Activated CD4-positive, alpha-beta T cell treated with anti-CD3 and anti-CD28 coated beads for 4 hours (primary cell): ENCODE results near the gene ALDH3B2.
"Not testable (repeated sequence)": the region's sequence is repeated elsewhere in the genome, so short reads cannot be mapped to it uniquely, and the experiment has no call there.

Source experiments
- DNase-seq, 2 donors: peaks; one replicate each; pipeline ENCODE4 v3.0.0-alpha.2; 2020

ALDH3B2 gene

GRCh38 chr11:67685641-67686332, 11.4 kb upstream of the ALDH3B2 start:
- not testable (repeated sequence) for DNase-seq

- not testable (repeated sequence) for DNase-seq
Observed at GRCh38 chr11:67682126-67683034, 8.0 kb upstream of the ALDH3B2 start.

DNA sequence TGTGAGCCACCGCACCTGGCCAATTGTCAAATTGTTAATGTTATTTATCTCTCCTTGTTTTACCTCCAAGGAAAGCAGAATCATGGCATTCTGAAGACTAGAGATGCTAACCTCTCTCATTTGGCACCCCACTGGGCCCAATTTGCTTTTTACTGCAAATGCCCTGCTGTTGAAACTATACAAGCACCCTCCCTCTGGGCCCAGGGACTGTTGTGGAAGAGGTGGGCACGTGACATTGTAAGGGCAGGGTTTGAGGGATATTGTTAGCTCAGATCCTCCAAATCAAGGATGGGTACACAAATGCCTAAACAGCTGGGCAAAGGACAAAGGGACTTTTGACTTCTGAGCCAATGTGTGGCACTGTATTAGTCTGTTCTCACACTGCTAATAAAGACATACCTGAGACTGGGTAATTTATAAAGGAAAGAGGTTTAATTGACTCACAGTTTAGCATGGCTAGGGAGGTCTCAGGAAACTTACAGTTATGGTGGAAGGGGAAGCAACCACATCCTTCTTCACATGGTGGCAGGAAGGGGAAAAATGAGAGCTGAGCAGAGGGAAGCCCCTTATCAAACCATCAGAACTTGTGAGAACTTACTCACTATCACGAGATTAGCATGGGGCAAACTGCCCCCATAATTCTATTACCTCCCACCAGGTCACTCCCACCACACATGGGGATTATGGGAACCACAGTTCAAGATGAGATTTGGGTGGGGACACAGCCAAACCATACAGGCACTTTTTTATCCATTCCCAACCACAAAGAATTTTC, 6.5 kb upstream of the ALDH3B2 start:
- DNase-seq: no peak

DNA sequence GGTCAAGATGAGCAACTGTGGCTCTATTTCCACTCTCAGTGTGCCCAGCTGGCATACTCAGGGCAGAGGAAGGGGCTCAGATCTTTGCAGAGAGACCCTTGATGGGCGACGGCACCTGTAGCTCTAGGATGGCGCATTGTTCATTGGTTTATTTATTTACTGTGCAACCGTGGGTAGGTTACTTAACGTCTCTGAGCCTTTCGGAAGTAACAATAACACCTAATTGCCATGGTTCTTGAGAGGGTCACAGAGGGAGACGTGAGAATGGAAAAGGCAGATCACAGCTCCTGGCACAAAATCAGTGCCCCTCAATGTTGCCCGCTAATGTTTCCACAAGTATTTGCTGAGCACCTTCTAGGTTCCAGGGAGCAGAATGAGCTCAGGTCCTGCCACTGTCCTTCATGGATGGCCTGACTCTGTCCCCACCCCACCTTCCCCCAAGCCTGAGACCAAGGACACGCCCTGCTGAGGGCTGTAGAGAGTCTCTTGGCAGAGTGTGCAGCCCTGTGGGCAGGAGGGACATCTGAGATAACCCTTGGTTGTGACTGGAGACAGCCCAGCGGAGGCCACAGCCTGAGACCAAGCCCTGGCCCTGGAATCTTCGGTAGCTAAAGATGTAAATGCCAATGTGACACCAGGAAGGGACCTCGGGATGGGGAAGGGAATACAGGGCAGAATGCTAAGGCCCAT, 780 bp upstream of the ALDH3B2 start:
- no peak for DNase-seq

- no peak for DNase-seq
Observed at GRCh38 chr11:67673902-67674301, 521 bp downstream of the ALDH3B2 start.

GRCh38 chr11:67673358-67673757, 1.1 kb downstream of the ALDH3B2 start:
- no peak for DNase-seq

DNA sequence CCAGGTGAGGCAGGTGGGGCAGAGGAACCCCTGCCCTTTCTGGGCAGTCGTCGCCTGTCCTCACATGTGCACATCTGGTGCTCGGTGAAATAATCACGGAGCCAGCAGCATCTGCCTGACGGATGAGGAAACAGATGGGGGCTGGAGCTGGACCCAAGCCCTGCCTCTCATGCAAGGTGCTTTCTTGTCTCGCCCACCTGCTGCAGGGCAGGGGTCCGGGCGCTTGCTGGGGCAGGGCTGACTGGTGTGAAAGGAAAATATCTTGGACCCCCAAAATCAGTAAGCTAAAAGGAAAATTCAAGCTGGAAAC, 3.3 kb downstream of the ALDH3B2 start:
- DNase-seq: no peak

DNA sequence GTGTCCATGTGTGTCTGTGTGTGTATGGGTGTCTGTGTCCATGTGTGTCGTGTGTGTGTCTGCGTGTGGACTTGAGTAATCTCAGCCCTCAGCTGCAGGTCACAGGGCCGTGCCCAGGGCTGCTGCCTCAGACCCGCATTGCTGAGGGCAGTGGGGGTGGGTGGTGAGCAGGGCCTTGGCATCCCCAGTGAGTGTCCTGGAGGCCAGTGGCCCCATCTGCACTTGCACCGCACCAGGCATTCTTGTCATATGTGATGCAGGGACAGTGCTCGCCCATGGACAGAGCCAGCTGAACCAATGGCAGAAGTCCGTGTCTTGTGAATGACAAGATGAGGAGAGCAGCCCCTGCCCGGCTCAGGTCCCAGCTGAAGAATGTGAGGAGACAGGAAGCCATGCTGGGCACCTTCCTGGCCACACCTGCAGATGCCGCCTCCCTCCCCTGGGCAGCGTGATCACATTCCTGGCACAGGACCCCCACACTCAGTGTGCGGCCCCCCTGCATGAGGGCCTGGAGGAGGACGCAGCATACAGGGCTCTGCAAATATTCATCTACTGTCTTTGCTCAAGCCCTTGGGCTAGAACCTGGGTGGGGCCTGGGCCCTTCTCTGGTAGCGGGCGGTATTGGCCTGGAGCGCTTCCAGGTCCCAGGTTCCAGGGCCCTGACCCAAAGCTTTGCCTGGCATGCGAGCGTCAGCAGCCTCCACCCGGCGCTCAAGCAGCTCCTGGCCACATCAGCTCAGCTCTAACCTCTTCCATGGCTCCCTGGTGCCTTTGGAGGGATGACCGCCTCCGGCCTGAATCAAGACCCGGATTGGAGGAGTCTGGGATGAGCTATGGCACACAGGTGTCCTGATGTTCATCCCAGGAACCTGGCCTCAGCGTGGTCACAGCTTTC, 3.9 kb downstream of the ALDH3B2 start:
- no peak for DNase-seq

DNA sequence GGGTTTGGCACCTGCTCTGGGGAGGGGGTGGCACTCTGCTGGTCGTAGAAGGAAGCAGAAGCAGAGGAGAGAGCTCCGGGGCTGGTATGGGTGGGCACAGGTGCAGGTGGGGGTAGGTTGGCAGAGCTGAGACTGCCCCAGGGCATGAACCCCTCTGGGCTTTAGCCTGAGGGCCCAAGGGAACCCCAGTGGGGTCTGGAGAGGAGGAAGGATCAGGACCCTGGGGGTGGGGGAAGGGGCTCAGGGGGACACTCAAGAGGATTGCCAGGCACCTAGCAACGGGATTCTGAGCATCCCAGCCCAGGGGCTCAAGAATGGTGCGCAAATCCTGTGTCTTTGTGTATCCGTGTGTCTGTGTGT, 6.3 kb downstream of the ALDH3B2 start:
- no peak for DNase-seq

DNA sequence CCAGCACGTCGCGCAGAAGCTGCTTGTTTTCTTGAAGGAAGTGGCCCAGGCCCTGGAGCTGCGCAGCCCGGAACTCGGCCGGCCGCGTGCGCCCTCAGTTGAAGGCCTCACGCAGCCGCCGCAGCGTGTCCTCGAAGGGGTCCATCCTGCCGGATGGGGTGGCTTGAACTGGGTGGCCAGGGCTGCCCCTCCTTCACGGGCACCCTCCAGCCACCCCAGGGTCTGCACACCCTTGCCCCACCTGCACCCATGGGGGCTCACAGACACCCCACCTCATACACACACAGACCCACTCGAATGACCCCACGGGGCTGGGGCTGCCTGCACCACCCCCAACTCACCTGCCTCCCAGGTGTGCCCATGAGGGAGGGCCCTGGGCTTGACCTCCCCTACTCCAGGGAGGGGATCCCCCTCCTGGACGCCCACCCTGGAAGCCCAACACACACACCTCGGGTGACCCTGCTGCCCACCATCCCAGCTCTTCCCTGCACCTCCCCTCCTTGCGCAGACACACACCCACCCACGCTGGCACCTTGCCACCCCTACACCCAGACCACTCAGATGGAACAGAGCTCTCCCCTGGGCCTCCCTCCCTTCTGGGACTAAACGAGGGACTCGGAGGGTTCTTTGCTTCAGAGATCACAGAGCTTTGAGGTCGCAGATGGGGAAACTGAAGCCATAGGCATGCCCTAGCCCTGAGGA, 6.8 kb downstream of the ALDH3B2 start:
- DNase-seq: no peak

DNA sequence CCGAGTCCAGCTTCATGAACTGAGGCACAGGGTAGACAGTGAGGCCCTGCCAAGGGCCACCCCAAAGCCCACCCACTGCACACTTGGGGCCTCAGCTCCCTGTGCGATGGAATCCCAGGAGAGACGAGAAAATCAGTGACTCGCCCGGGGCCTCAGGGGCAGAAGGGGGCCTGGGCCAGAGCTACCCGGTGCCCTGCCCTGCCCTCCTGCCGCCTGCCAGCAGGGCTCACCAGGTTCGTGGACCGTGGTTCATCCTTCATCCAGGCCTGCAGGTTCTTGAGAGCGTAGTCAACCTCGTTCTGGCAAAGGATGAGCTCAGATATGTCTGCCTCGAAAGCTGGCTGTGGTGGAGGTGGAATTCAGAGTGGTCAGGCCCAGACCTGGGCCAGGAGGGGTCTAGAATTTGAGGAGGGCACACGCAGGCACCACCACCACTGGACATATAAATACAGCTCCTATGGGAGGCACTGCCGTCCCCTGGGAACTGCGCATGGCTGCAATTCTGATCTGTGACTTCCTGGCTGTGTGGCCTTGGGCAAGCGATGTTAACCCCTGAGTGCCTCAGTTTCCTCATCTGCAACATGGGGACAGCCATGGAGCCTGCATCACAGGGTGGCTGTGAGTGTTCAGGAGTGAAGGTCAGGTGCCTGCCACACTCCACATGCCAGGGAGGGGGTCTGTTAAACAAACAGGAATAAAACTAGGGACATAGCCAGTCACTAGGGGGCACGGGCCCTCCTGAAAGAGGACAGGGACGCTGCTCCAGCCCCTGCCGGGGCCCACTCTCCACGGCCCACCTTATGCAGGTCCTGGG, 7.5 kb downstream of the ALDH3B2 start:
- DNase-seq: no peak

DNA sequence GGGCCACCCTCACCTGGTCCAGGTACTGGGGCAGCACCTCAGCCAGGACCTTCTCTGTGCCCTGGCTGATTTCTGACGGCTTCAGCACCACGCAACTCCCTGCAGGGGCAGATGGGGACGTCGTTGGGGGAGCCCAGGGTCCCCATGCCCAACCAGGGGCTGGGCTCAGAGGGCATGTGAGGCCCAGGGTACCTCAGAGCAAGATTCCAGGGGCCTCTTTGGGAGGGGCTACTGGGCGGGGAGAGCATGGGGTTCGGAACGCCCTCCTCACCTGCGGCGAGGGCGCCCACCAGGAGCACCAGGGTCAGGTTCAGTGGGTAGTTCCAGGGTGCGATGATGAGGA, 8.1 kb downstream of the ALDH3B2 start:
- no peak for DNase-seq

DNA sequence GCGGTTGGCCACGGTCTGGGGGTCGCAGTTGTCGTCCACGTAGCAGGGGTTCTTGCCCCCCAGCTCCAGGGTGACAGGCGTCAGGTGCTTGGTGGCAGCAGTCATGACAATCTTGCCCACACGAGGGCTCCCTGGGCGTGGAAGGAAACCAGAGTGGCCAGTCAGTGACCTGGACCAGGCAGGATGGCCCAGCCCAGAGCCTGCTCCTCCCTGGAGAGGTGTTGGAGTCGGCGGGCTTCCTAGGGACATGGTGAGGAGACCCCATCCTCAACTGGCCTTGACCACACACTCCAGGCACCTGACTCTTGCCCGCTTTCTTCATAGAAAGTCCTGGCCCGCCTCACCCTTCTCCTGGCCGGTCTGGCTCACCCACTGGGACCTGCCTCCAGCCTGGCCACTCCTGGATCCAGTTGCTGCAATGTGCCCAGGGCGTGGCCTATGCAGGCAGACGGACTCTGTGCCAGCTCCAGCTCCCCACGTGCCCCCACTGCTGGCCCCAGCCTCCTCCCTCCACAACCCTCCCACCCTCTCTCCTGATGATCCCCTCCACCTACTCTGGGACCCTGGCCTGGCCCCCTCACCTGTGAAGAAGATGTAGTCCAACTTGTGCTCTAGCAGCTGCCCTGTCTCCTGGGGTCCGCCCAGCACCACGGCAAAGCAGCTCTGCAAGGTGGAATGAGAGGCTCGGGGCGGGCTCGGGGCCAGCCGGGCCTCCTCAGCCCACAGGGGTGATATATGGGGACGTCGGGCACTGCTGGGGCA, 8.7 kb downstream of the ALDH3B2 start:
- no peak for DNase-seq

DNA sequence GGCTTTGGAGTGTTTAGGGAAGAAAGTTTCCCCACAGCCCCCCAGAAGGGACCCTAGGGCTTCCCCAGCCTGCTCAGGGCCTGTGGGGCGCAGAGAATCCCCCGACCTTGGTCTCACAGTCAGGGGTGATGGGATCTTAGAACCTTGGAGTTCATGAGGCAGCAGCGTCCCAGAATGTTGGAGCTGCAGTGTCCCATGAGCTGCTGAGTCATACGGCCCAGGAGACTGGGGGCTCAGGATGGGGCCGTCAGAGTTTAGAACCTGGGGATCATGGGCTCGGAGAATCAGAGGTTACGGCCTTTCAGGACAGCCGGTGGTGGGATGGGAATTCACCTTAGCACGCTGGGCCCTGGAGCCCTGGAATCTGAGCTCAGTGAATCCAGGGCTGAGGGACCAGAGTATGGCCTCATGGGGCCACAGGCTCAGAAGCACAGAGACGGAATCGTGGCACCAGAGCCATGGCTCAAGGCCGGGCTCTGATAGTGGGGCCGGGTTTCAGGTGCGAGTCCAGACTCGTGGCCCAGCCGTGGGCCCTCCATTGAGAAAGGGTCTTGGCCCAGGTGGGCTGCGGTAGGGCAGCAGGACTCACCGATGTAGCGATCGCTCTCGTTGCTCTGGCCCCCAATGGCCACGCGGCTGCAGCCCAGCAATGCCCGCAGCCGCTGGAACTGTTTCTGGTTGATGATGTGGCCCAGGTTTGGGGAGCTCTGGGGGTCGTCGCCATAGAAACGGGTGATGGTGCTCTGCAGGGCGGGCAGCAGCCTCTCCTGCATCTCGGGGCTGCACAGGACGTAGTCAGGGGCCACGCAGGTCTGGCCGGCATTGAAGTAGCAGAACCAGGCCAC, 9.5 kb downstream of the ALDH3B2 start:
- DNase-seq: no peak

- no peak for DNase-seq
Observed at GRCh38 chr11:67664213-67664585, 10.2 kb downstream of the ALDH3B2 start.

DNA sequence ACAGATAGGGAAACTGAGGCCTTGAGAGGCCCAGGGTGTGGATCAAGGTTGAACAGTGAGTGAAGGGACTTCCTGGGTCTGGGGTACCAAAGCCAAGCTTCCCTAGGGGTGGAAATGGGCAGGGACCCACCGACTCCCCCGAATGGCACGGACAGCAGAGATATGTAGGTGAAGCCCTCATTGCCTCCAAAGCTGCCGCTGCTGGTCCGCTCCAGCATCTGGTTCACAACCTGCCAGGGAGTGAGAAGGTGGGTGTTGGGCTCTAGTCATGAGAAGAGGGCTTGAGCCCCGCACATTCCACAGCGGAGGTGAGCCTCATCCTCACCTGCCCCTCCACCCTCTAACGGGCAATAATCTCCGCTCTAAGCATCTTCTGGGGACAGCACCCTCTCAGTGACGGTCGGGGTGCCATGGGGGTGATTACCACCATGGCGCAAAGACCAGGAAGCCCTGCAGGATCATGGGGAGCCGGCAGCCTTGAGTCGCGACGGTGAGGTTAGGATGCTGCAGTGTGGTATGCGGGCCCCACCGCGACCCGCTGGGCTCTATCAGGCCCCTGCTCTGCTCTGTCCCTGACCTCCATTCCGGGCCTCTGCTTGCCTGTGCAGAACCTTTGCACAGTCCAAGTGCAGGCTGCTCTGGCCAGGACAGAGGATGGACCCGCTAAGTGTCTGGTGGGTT, 10.8 kb downstream of the ALDH3B2 start:
- no peak for DNase-seq

DNA sequence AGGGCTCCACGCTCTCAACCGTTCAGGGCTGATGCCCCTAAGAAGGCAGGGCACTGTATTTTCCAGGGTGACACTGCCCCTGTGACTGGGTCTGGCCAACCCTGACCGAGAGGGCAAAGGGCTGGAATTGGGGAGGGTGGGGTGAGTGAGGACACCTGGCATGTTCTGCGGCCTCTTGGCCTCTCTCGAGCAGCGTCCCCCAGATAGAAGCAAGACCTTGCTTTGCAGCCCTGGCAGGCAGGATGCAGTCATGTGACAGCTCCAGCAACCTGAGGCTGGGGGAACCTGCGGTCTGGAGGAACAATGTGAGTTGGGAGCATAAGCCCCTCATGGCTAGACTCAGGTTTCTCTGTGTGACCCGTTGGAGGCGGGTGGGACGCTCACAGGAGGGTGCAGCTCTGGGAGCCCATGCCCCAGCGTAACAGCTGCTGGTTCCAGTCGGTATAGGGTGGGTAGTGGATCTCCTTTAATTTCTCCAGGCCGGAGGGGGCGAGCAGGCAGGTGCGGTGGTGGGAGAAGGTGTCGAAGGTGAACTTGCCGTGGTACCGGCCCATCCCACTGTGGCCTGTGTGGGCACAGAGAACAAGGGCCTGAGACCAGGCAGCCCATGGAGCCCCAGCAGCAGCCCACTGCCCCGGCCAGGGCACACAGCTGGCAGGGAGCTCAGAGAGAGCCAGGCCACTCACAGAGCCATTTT, 11.4 kb downstream of the ALDH3B2 start:
- DNase-seq: no peak
